Endodermal cell (in vitro differentiated cells): ENCODE results near the gene GALE. TPM values are rescaled to one million over a fixed set of nuclear protein-coding genes. Genes with fewer than 3 reads are reported as not detected.

Experiments used
- DNase-seq: peaks from one replicate; pipeline ENCODE4 v3.0.0-alpha.2; 2017
- H3K27ac ChIP-seq: 2 replicates; pipeline ENCODE4 v1.5.1; 2013; ENCODE audit warnings: mild to moderate bottlenecking, low read depth, low read length, moderate library complexity
- H3K27me3 ChIP-seq: 2 replicates; pipeline ENCODE4 v1.6.1; 2013; ENCODE audit warnings: mild to moderate bottlenecking, low read length, moderate library complexity; ENCODE audit not compliant: insufficient read depth, control insufficient read depth, poor library complexity, severe bottlenecking
- H3K36me3 ChIP-seq: 2 replicates; pipeline ENCODE4 v1.7.0; 2013; ENCODE audit warnings: mild to moderate bottlenecking, low read length, moderate library complexity; ENCODE audit not compliant: control insufficient read depth, insufficient read depth
- H3K4me1 ChIP-seq: one replicate; pipeline ENCODE4 v1.7.0; 2013; ENCODE audit warnings: low read length; ENCODE audit not compliant: control insufficient read depth, insufficient read depth
- H3K4me3 ChIP-seq: 2 replicates; pipeline ENCODE4 v1.5.1; 2013; ENCODE audit warnings: mild to moderate bottlenecking, low read length, moderate library complexity
- H3K9ac ChIP-seq: 2 replicates; pipeline ENCODE4 v1.6.1; 2013; ENCODE audit warnings: mild to moderate bottlenecking, low read length, moderate library complexity; ENCODE audit not compliant: poor library complexity, severe bottlenecking; ENCODE audit errors: extremely low read depth
- H3K9me3 ChIP-seq: 2 replicates; pipeline ENCODE4 v1.6.1; 2013; ENCODE audit warnings: mild to moderate bottlenecking, low read length, moderate library complexity; ENCODE audit not compliant: control insufficient read depth
- H3K27ac Mint-ChIP-seq: 2 replicates; pipeline ENCODE4 v1.8.0; 2020; ENCODE audit warnings: mixed read lengths
- H3K27me3 Mint-ChIP-seq: 2 replicates; pipeline ENCODE4 v1.8.0; 2021; ENCODE audit warnings: mild to moderate bottlenecking, mixed read lengths; ENCODE audit not compliant: insufficient read depth
- H3K36me3 Mint-ChIP-seq: 2 replicates; pipeline ENCODE4 v1.8.0; 2020; ENCODE audit warnings: low read depth, mixed read lengths
- H3K4me1 Mint-ChIP-seq: 2 replicates; pipeline ENCODE4 v1.8.0; 2020; ENCODE audit warnings: mixed read lengths
- H3K4me3 Mint-ChIP-seq: 2 replicates; pipeline ENCODE4 v1.8.0; 2020; ENCODE audit warnings: mild to moderate bottlenecking, moderate library complexity, mixed read lengths
- H3K9me3 Mint-ChIP-seq: 2 replicates; pipeline ENCODE4 v1.8.0; 2020; ENCODE audit warnings: mild to moderate bottlenecking, mixed read lengths
- CTCF ChIP-seq: fragments of 200-600 bp; sonication (generic); conservative IDR thresholded peaks from 2 replicates; pipeline ENCODE4 v1.5.0; 2021; ENCODE audit warnings: antibody characterized with exemption, mild to moderate bottlenecking
- WGBS, 2 experiments: methylation state at CpG; one replicate each; pipeline versions ENCODE4 v1.1.5 to v1.1.7; 2013; ENCODE audit warnings: missing lambda C conversion rate in 2 of 2, mixed read lengths in 1 of 2; ENCODE audit not compliant: insufficient coverage in 1 of 2, insufficient read length in 1 of 2; 5-methylcytosine and 5-hydroxymethylcytosine counted together
- total RNA-seq, 2 donors: library from RNA; stranded (reverse); fragmentation: NEBNext Ultra II Directional in 1 of 2; extraction: Animal tissue kit (Norgen Biotek cat#: 25700) in 1 of 2; gene quantifications; 2 replicates in 1 of 2; 3 replicates in 1 of 2; pipeline ENCODE4 v1.2.1, GENCODE V29; 2021

The GALE gene
- total RNA-seq, 2 donors from 2014 or later: 60.4 to 66.0 TPM

DNA sequence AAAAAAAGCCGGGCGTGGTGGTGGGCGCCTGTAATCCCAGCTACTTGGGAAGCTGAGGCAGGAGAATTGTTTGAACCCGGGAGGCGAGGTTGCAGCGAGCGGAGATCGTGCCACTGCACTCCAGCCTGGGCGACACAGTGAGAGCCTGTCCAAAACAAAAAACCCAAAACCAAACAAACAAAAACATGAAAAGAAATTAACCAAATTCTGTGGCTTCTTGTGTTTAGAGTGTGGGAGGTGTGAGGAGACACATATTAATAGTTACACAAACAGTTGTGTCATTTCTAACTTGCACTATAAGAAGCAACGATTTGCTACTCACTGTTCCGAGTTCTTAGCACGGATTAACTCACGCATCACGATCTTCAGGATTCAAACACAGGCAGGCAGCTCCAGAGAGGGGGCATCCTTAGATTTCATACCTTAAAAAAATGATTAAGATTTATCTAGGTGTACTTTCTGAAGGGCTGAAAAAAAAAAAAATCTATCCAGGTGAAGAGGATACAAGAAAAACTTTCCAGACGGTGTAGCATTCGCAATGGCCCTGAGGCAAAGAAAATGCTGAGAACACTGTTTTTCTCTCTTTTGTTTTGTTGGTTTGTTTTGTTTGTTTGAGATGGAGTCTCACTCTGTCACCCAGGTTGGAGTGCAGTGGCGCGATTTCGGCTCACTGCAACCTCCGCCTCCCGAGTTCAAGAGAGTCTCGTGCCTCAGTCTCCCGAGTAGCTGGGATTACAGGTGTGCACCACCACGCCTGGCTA lies 25.4 kb upstream of the GALE start:
- Histone ChIP-seq H3K4me3 (peak overlapping the region; percentile 97), H3K27me3 (no peaks in the 10 kb centered on the region), H3K27ac (no peak overlapping the region), H3K4me1 (peaks cover 4% of the 10 kb centered on the region), H3K9me3 (no peaks in the 10 kb centered on the region), H3K36me3 (no peaks in the 10 kb centered on the region), H3K9ac (no peak overlapping the region)
- no peaks in the 10 kb centered on the region for H3K36me3 Mint-ChIP-seq
- peak overlapping the region; percentile 93 for H3K4me3 Mint-ChIP-seq
- peak overlapping the region; percentile 98 for H3K27ac Mint-ChIP-seq
- H3K9me3 Mint-ChIP-seq: no peaks in the 10 kb centered on the region
- 76 to 95% methylated on average over 16 to 24 of the region's 24 CpGs for WGBS, 2 experiments
- peaks cover 12% of the 10 kb centered on the region for H3K4me1 Mint-ChIP-seq
- no peaks in the 10 kb centered on the region for H3K27me3 Mint-ChIP-seq
- no peak for TF ChIP-seq CTCF
- no peak for DNase-seq

DNA sequence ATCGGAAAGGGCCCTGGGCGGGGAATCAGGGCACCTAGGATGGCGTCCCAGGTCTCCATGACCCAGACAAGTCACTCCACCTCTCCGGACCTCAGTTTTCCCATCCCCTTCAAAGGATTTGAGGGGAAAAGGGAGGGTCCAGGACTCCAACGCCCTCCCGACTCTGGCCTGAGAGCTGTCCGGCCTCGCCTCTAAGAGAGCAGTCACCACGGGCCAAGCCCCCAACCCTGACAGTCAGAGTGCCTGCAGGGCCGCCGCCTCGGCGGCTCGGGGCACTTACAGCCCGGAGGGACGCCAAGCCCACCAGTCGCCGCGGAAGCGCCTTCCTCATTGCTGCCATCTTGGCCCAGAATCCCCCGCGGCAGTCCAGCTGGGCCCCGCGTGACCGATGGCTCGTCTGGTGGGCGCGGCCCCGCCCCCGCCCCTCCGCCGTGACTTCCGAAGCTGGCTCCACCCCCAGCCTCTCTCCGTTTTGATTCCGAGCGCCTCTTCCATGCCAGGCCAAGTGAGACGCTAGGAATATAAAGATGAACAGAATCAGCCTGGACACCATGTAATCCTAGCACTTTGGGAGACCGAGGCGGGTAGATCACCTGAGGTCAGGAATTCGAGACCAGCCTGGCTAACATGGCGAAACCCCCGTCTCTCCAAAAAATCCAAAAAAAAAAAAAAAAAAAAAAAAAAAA lies 24.7 kb upstream of the GALE start, which contains the start of gene HMGCL:
TSS of gene HMGCL (minus strand) at position 354 of the 686 bp plus-strand sequence. CDS start at position 340, 14 bp downstream.
- 0 to 1% methylated on average over 15 to 42 of the region's 42 CpGs for WGBS, 2 experiments
- H3K27ac Mint-ChIP-seq: peak within 1 kb of the TSS; percentile 98
- Histone ChIP-seq H3K9me3 (no peaks in the 10 kb centered on the region), H3K4me1 (peaks cover 4% of the 10 kb centered on the region), H3K9ac (peak within 1 kb of the TSS; percentile 76), H3K36me3 (no peaks in the 10 kb centered on the region), H3K27me3 (no peaks in the 10 kb centered on the region), H3K4me3 (peak within 1 kb of the TSS; percentile 97), H3K27ac (peak within 1 kb of the TSS; percentile 45)
- TF ChIP-seq CTCF: no peak
- H3K27me3 Mint-ChIP-seq: no peaks in the 10 kb centered on the region
- peak within 1 kb of the TSS; percentile 93 for H3K4me3 Mint-ChIP-seq
- peaks cover 12% of the 10 kb centered on the region for H3K4me1 Mint-ChIP-seq
- peak; percentile 96 for DNase-seq
- no peaks in the 10 kb centered on the region for H3K9me3 Mint-ChIP-seq
- H3K36me3 Mint-ChIP-seq: no peaks in the 10 kb centered on the region

DNA sequence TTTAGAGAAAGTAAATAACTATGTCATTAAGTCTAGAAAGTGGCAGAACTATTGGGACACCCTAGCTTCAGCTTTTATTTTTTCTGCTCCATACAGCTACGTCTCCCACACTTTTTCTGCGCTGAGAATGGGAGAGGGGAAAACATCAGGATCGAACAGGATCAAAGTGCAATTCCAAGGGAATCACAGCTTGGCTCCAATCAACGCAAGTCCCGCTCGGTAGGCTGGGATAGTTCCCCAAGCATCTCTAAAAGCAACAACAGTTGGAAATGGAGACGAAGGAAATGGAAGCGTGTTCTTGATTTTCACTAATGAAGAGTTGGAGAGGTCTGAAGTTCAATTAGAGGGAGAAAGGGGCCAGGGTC lies 24.1 kb upstream of the GALE start:
- H3K9ac ChIP-seq: peak overlapping the region; percentile 76
- H3K4me1 ChIP-seq: peaks cover 4% of the 10 kb centered on the region
- H3K9me3 ChIP-seq: no peaks in the 10 kb centered on the region
- TF ChIP-seq CTCF: no peak
- no peaks in the 10 kb centered on the region for H3K27me3 ChIP-seq
- H3K27ac Mint-ChIP-seq: peak overlapping the region; percentile 98
- H3K36me3 ChIP-seq: no peaks in the 10 kb centered on the region
- peak overlapping the region; percentile 45 for H3K27ac ChIP-seq
- H3K4me1 Mint-ChIP-seq: peaks cover 12% of the 10 kb centered on the region
- H3K4me3 ChIP-seq: peak overlapping the region; percentile 97
- no peak for DNase-seq
- WGBS, 2 experiments: 11 to 17% methylated on average over 6 to 8 of the region's 8 CpGs
- H3K4me3 Mint-ChIP-seq: peak overlapping the region; percentile 93
- no peaks in the 10 kb centered on the region for H3K9me3 Mint-ChIP-seq
- no peaks in the 10 kb centered on the region for H3K36me3 Mint-ChIP-seq
- H3K27me3 Mint-ChIP-seq: no peaks in the 10 kb centered on the region
